ENCODE data around the gene PXT1. TPM values are rescaled to one million over a fixed set of nuclear protein-coding genes. Genes with fewer than 3 reads are reported as not detected.

The PXT1 gene
- total RNA-seq, 1 experiment from 2014 or later, result not detected

DNA sequence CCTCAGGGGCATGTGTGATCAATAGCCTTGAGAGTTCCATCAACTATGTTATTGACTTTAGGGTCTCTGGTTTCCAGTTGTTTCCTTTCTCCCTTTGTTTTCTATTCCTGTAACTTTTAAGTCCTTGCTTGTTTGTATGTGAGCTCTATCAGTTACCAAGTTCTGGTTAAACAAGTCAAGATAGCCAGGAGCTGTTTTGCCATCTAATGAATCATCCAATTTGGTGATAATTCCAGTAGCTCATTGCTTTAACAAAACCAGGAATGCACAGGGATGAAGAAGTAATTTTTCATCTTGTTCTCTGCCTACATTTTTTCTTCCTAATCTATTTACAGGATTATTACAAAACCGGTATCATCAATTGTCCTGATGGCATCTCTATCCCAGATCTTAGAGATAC lies 36.6 kb upstream of the PXT1 start:
- Histone ChIP-seq H3K27ac (ENCODE audit: low read length) (no peak overlapping the region), H3K9ac (ENCODE audit: low read length) (no peak overlapping the region), H2AFZ (ENCODE audit: low read length) (no peak overlapping the region), H3K4me3 (ENCODE audit: low read length) (no peak overlapping the region), H3K4me1 (ENCODE audit: low read length) (no peaks in the 10 kb centered on the region), H4K20me1 (ENCODE audit: insufficient read depth, low read depth, low read length) (peaks cover 3% of the 10 kb centered on the region; the same call in 1 of the 2 replicates), H3K9me3 (ENCODE audit: low read length) (no peaks in the 10 kb centered on the region), H3K79me2 (ENCODE audit: low read length) (peaks cover 25% of the 10 kb centered on the region), H3K9me2 (replicated peaks; ENCODE audit: insufficient read depth, low read length) (no peaks in the 10 kb centered on the region), H3K36me3 (ENCODE audit: insufficient read depth, low read length) (peaks cover 39% of the 10 kb centered on the region), H3K27me3 (ENCODE audit: low read length) (no peaks in the 10 kb centered on the region), H3K4me2 (ENCODE audit: low read depth, low read length, poor library complexity, severe bottlenecking) (no peak overlapping the region)
- DNase-seq, result no peak

DNA sequence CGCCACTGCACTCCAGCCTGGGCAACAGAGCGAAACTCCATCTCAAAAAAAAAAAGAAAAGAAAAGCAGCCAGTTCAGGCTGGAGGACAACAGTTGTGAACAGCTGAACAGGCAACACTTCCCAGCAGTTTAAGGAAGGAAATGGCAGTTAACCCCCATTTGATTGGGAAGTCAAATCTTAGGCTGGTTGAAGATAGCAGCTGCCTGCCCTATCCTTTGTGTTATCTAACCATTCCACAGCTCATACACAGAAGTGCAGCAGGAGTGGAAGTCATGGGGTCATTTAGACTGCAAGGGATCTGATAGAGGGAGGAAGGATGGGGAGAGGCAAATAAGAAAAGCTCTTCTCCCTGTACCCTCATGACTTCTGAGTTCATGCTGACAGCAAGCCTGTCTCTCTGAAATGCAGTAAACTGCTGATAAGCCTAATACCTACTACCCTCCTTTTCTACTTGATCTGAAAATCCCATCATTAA lies 35.4 kb upstream of the PXT1 start:
- H3K9me2 ChIP-seq (replicated peaks; ENCODE audit: insufficient read depth, low read length), result no peaks in the 10 kb centered on the region
- no peak overlapping the region for H3K4me2 ChIP-seq (ENCODE audit: low read depth, low read length, poor library complexity, severe bottlenecking)
- H3K9ac ChIP-seq (ENCODE audit: low read length), result no peak overlapping the region
- peaks cover 26% of the 10 kb centered on the region for H3K79me2 ChIP-seq (ENCODE audit: low read length)
- peaks cover 3% of the 10 kb centered on the region; the same call in 1 of the 2 replicates for H4K20me1 ChIP-seq (ENCODE audit: insufficient read depth, low read depth, low read length)
- no peak overlapping the region for H3K27ac ChIP-seq (ENCODE audit: low read length)
- no peaks in the 10 kb centered on the region for H3K9me3 ChIP-seq (ENCODE audit: low read length)
- no peak overlapping the region for H2AFZ ChIP-seq (ENCODE audit: low read length)
- H3K27me3 ChIP-seq (ENCODE audit: low read length), result no peaks in the 10 kb centered on the region
- no peak for DNase-seq
- no peaks in the 10 kb centered on the region for H3K4me1 ChIP-seq (ENCODE audit: low read length)
- H3K36me3 ChIP-seq (ENCODE audit: insufficient read depth, low read length), result peaks cover 36% of the 10 kb centered on the region
- H3K4me3 ChIP-seq (ENCODE audit: low read length), result no peak overlapping the region

DNA sequence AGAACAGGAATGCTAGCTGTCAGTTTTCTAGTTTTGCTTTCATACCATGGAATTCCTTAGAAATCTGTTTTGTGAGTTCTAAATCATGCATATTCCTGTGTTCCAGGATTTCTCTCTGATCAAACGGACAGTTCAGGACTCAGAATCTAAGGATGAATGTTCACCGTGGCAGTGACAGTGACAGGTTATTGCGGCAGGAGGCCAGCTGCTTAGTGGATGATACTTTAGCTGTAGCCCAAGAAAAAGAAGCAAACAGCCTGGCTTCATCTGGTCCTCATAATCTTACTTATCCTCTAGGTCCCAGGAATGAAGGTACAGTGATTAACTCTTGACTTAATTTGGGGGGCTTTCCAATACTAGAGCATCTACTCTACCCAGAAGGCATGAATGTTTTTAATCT lies 27.3 kb upstream of the PXT1 start:
- peaks cover 68% of the 10 kb centered on the region for H3K79me2 ChIP-seq (ENCODE audit: low read length)
- H3K9ac ChIP-seq (ENCODE audit: low read length), result no peak overlapping the region
- no peaks in the 10 kb centered on the region for H3K9me2 ChIP-seq (replicated peaks; ENCODE audit: insufficient read depth, low read length)
- peaks cover 17% of the 10 kb centered on the region; the same call in 1 of the 2 replicates for H3K36me3 ChIP-seq (ENCODE audit: insufficient read depth, low read length)
- peaks cover 3% of the 10 kb centered on the region; the same call in 1 of the 2 replicates for H4K20me1 ChIP-seq (ENCODE audit: insufficient read depth, low read depth, low read length)
- peaks cover 7% of the 10 kb centered on the region; the same call in 1 of the 2 replicates for H3K4me1 ChIP-seq (ENCODE audit: low read length)
- no peak for DNase-seq
- no peak overlapping the region for H3K27ac ChIP-seq (ENCODE audit: low read length)
- H3K4me2 ChIP-seq (ENCODE audit: low read depth, low read length, poor library complexity, severe bottlenecking), result no peak overlapping the region
- no peak overlapping the region for H3K4me3 ChIP-seq (ENCODE audit: low read length)
- H3K27me3 ChIP-seq (ENCODE audit: low read length), result no peaks in the 10 kb centered on the region
- H2AFZ ChIP-seq (ENCODE audit: low read length), result no peak overlapping the region
- H3K9me3 ChIP-seq (ENCODE audit: low read length), result no peaks in the 10 kb centered on the region

DNA sequence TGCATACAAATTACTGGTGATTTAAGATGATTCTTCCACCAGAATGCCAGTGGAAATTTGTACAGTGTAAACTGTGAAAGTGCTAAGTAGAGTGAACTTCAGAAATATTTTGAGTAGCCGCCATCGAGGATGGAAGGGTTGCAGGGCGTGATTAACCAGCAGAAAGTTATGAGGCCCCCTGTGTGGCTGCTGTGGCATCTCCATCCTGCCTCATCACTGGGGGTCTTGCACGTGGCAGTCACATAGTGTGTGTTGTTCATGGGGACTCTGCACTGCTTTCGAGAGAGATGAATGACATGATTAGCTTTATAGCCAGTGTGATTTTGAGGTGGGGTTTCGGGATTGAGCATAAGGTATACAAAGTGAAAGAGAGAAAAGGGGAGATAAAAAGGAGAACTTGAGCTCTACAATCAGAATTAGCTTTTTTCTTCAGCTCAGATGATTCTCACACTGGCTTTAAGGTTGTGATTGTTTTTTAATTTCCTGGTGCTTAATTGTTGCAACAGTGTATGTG lies 26.6 kb upstream of the PXT1 start:
- Histone ChIP-seq H3K27me3 (ENCODE audit: low read length) (no peaks in the 10 kb centered on the region), H3K4me3 (ENCODE audit: low read length) (no peak overlapping the region), H3K4me1 (ENCODE audit: low read length) (peaks cover 7% of the 10 kb centered on the region; the same call in 1 of the 2 replicates), H4K20me1 (ENCODE audit: insufficient read depth, low read depth, low read length) (no peaks in the 10 kb centered on the region), H2AFZ (ENCODE audit: low read length) (no peak overlapping the region), H3K9me3 (ENCODE audit: low read length) (no peaks in the 10 kb centered on the region), H3K27ac (ENCODE audit: low read length) (no peak overlapping the region), H3K36me3 (ENCODE audit: insufficient read depth, low read length) (peaks cover 10% of the 10 kb centered on the region; the same call in 1 of the 2 replicates), H3K4me2 (ENCODE audit: low read depth, low read length, poor library complexity, severe bottlenecking) (no peak overlapping the region), H3K9me2 (replicated peaks; ENCODE audit: insufficient read depth, low read length) (no peaks in the 10 kb centered on the region), H3K9ac (ENCODE audit: low read length) (no peak overlapping the region), H3K79me2 (ENCODE audit: low read length) (peaks cover 68% of the 10 kb centered on the region)
- DNase-seq, result no peak

DNA sequence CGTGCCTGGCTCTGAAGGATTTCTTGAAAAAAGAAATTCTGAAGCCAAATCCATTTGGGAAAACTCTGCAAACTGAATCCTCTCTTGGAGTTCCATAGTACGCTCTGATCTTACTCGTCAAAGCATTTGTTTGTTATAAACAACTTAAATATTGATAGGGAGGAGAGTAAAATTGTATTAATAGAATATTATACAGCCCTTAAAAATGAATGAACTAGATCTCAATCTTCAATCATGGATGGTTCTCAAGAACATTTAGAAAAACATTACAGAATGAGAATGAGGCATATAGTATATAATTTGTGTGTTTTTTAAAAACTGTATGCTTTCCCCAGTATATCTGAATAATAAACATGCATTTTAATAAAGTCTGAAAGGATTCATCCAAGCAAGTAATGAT lies 25.0 kb upstream of the PXT1 start:
- Histone ChIP-seq H3K9me3 (ENCODE audit: low read length) (no peaks in the 10 kb centered on the region), H3K27me3 (ENCODE audit: low read length) (no peaks in the 10 kb centered on the region), H3K36me3 (ENCODE audit: insufficient read depth, low read length) (peaks cover 14% of the 10 kb centered on the region; the same call in 1 of the 2 replicates), H4K20me1 (ENCODE audit: insufficient read depth, low read depth, low read length) (no peaks in the 10 kb centered on the region), H3K27ac (ENCODE audit: low read length) (no peak overlapping the region), H2AFZ (ENCODE audit: low read length) (no peak overlapping the region), H3K9ac (ENCODE audit: low read length) (no peak overlapping the region), H3K4me3 (ENCODE audit: low read length) (no peak overlapping the region), H3K4me1 (ENCODE audit: low read length) (peaks cover 7% of the 10 kb centered on the region; the same call in 1 of the 2 replicates), H3K9me2 (replicated peaks; ENCODE audit: insufficient read depth, low read length) (no peaks in the 10 kb centered on the region), H3K79me2 (ENCODE audit: low read length) (peaks cover 84% of the 10 kb centered on the region), H3K4me2 (ENCODE audit: low read depth, low read length, poor library complexity, severe bottlenecking) (no peak overlapping the region)
- DNase-seq, result no peak

DNA sequence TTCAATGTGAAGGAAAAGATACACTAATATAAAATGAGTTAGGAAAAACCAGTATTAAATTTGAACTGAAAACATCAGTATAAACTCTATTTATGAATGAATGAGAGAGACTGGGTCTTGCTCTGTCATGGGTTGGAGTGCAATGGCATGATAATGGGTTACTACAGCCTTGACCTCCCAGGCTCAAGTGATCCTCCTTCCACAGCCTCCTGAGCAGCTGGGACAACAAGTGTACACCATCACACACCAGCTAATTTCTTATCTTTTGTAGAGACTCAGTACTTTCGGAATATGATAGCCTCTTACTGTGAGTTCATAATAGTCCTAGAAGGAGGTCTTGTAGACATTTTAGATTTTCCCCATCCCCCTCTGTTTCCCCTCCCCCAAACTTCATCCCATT lies 21.6 kb upstream of the PXT1 start:
- Histone ChIP-seq H3K79me2 (ENCODE audit: low read length) (peaks cover 96% of the 10 kb centered on the region), H4K20me1 (ENCODE audit: insufficient read depth, low read depth, low read length) (no peaks in the 10 kb centered on the region)

DNA sequence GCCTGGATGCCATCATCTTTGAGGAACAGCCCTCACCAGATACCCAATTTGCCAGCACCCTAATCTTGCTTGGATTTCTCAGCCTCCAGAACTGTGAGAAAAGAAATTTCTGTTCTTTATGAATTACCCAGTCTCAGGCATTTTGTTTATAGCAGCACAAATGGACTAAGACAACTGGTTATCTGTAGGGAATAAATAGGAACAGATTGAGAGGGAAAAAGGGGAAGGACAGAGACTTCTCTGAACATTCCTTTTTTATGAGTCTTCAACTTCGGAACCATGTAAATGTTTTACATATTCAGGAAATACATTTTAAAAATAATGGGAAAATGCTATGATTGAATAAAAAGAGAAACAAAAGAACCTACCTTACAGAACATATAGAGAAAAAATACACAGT lies 21.0 kb upstream of the PXT1 start:
- no peak for DNase-seq
- no peak overlapping the region for H3K4me3 ChIP-seq (ENCODE audit: low read length)
- no peak overlapping the region for H3K4me2 ChIP-seq (ENCODE audit: low read depth, low read length, poor library complexity, severe bottlenecking)
- peaks cover 96% of the 10 kb centered on the region for H3K79me2 ChIP-seq (ENCODE audit: low read length)
- H4K20me1 ChIP-seq (ENCODE audit: insufficient read depth, low read depth, low read length), result no peaks in the 10 kb centered on the region
- peaks cover 29% of the 10 kb centered on the region for H3K36me3 ChIP-seq (ENCODE audit: insufficient read depth, low read length)
- H3K9ac ChIP-seq (ENCODE audit: low read length), result no peak overlapping the region
- no peaks in the 10 kb centered on the region for H3K9me2 ChIP-seq (replicated peaks; ENCODE audit: insufficient read depth, low read length)
- H3K27me3 ChIP-seq (ENCODE audit: low read length), result no peaks in the 10 kb centered on the region
- H2AFZ ChIP-seq (ENCODE audit: low read length), result no peak overlapping the region
- H3K4me1 ChIP-seq (ENCODE audit: low read length), result peaks cover 6% of the 10 kb centered on the region; the same call in 1 of the 2 replicates
- H3K27ac ChIP-seq (ENCODE audit: low read length), result no peak overlapping the region
- no peaks in the 10 kb centered on the region for H3K9me3 ChIP-seq (ENCODE audit: low read length)

More for the DNA sequence above, 21.6 kb upstream of the PXT1 start:
- Histone ChIP-seq H3K4me1 (ENCODE audit: low read length) (peaks cover 7% of the 10 kb centered on the region; the same call in 1 of the 2 replicates), H3K9me2 (replicated peaks; ENCODE audit: insufficient read depth, low read length) (no peaks in the 10 kb centered on the region), H3K27me3 (ENCODE audit: low read length) (no peaks in the 10 kb centered on the region), H3K27ac (ENCODE audit: low read length) (no peak overlapping the region), H3K4me2 (ENCODE audit: low read depth, low read length, poor library complexity, severe bottlenecking) (no peak overlapping the region), H3K9ac (ENCODE audit: low read length) (no peak overlapping the region), H3K4me3 (ENCODE audit: low read length) (no peak overlapping the region), H3K9me3 (ENCODE audit: low read length) (no peaks in the 10 kb centered on the region), H2AFZ (ENCODE audit: low read length) (no peak overlapping the region), H3K36me3 (ENCODE audit: insufficient read depth, low read length) (peaks cover 29% of the 10 kb centered on the region)
- no peak for DNase-seq

DNA sequence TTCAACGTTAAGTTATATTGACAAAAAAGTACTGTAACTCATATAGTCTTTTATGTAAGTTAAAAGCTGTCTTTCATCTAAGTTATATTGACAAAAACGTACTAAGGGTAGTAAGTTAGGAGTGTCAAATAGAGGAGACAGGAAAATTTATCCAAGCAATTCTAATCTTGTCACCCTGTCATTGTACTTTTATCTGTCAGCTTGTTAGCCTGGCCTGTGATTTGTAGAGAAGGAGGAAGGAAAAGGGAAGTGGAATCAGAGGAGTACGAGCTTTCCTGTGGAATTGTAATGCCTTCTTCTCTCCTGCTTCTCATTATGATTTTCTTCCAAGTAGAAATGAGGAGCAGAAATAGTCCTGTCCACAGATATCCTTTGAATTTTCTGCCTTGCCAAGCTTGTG lies 19.0 kb upstream of the PXT1 start:
- DNase-seq, result no peak
- no peak overlapping the region for H3K4me3 ChIP-seq (ENCODE audit: low read length)
- no peaks in the 10 kb centered on the region for H3K9me3 ChIP-seq (ENCODE audit: low read length)
- no peak overlapping the region for H3K27ac ChIP-seq (ENCODE audit: low read length)
- no peak overlapping the region for H2AFZ ChIP-seq (ENCODE audit: low read length)
- no peak overlapping the region for H3K4me2 ChIP-seq (ENCODE audit: low read depth, low read length, poor library complexity, severe bottlenecking)
- H4K20me1 ChIP-seq (ENCODE audit: insufficient read depth, low read depth, low read length), result no peaks in the 10 kb centered on the region
- H3K9ac ChIP-seq (ENCODE audit: low read length), result no peak overlapping the region
- H3K4me1 ChIP-seq (ENCODE audit: low read length), result no peaks in the 10 kb centered on the region
- no peaks in the 10 kb centered on the region for H3K9me2 ChIP-seq (replicated peaks; ENCODE audit: insufficient read depth, low read length)
- H3K36me3 ChIP-seq (ENCODE audit: insufficient read depth, low read length), result peaks cover 32% of the 10 kb centered on the region
- H3K27me3 ChIP-seq (ENCODE audit: low read length), result no peaks in the 10 kb centered on the region
- H3K79me2 ChIP-seq (ENCODE audit: low read length), result peaks cover 98% of the 10 kb centered on the region

Measured in Karpas-422 (cell line).